GM12801 (cell line): ENCODE data around the gene GOLGA5.

ENCODE experiments used
- TF ChIP-seq, protein P1 (sequence below): IDR thresholded peaks from one replicate; pipeline ENCODE4 v1.5.1; 2011; ENCODE audit warnings: control low read depth; ENCODE audit not compliant: insufficient read length; ENCODE audit errors: extremely low read depth

The GOLGA5 gene

DNA sequence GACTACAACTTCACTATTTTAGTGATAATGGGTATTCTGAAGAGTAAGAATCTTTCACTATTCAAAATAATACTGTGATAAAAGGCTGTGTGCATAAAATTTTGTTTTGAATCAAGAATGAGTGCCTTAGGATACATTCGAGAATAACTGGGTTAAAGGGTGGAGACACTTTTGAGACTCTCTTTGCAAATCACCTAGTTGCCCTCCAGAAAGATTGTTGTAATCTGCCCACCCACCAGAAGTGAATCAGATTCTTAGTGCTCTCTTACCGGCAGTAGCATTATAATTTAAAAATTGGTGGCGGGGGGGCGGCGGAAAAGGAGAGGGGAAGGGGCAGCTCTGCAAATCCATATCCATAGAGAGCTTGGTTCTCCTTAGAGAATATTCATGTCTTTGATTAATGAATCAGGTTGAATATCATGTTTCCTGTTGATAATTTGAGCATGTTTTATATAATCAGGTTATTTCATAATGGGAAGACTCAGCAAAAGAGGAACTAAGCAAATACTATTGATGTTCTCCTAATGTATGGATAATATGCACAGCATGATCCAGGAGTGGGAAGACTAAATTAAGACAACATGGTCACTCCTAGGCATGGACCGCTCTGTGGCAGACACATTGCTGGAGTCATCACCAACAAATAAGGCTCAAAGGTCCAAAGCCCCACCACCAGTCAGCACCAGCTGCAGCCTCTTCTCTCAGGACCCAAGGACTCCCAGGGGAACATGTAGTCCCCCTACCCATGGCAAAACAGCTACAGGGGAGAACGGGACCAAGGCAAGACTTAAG is 66.1 kb downstream of the GOLGA5 start:
- TF ChIP-seq, protein P1, sequence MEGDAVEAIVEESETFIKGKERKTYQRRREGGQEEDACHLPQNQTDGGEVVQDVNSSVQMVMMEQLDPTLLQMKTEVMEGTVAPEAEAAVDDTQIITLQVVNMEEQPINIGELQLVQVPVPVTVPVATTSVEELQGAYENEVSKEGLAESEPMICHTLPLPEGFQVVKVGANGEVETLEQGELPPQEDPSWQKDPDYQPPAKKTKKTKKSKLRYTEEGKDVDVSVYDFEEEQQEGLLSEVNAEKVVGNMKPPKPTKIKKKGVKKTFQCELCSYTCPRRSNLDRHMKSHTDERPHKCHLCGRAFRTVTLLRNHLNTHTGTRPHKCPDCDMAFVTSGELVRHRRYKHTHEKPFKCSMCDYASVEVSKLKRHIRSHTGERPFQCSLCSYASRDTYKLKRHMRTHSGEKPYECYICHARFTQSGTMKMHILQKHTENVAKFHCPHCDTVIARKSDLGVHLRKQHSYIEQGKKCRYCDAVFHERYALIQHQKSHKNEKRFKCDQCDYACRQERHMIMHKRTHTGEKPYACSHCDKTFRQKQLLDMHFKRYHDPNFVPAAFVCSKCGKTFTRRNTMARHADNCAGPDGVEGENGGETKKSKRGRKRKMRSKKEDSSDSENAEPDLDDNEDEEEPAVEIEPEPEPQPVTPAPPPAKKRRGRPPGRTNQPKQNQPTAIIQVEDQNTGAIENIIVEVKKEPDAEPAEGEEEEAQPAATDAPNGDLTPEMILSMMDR, result no peak

DNA sequence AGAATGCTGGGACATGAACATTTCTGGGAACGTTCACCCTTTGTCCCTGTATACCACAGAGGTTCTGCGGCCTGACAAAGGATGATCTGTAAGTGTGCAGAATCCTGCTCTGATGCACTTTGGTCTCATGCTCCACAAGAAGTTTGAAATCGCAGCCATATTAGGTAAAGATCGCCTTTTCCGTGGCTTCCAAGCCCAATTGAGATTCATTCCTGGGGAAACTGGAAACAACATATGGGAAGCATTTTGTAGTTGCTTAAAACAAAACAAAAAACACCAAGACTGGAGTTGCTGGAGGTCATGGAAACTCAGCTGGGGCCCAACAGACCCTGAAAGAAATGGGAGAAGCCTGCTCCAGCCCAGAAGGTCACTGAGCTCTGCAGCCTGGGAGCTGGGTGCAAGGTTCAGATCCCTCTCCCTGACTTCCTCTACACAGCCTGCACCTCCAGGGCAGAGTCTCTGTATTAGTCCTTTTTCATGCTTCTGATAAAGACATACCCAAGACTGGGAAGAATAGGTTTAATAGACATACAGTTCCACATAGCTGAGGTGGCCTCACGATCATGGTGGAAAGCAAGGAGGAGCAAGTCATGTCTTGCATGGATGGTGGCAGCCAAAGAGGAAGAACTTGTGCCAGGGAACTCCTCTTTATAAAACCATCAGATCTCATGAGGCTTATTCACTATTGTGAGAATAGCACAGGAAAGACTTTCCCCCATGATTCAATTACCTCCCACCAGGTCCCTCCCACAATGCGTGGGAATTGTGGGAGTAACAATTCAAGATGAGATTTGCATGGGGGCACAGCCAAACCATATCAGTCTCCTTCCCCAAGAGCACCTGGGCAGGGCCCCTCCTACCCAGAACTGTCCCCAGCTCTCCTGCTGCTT is 68.0 kb downstream of the GOLGA5 start:
- TF ChIP-seq, protein P1, result no peak

DNA sequence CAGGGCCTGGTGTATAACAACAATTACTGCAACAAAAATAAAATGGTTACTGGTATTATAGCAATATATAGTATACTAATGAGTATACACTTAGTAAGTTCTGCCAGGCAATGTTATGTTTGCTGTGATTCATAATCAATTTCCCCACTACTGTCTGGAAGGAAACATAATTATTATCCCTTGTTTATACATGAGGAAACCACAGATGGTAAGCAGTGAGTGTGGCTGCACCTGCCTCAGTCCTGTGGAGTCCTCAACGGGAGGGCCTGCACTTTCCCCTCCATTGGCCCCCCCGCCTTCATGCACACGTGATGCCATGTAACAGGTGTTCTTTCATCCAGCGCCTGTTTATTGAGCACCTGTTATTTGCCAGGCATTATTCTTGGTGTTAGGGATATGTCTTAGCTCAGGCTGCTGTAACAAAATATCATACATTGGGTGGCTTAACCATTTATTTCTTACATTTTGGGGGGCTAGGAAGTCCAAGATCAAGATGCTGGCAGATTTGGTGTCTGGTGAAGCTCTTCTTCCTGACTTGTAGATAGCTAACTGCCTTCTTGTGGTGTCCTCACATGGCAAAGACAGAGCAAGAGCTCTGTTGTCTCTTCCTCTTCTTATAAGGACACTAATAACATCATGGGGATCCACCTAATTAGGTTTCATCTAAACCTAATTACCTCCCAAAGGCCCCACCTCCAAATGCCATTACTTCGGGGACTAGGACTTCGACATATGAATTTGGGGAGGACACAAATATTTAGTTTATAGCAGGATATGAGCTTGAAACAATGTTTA is 69.4 kb downstream of the GOLGA5 start:
- TF ChIP-seq, protein P1, result no peak

DNA sequence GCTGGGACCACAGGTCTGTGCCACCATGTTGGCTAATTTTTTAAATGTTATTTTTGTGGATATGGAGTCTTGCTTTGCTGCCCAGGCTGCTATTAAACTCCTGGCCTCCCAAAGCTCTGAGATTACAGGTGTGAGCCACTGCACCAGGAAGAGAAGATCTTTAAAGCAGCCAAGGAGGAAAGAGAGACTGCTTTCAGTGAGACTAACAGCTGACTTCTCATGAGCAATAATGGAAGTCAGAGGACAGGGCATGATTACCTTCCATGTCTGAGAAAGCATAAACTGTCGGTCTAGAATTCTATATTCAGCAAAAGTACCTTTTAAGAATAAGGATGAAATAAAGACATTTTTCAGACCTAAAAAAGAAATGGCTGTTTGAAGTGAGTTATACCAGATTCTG is 71.6 kb downstream of the GOLGA5 start:
- TF ChIP-seq, protein P1, result no peak

DNA sequence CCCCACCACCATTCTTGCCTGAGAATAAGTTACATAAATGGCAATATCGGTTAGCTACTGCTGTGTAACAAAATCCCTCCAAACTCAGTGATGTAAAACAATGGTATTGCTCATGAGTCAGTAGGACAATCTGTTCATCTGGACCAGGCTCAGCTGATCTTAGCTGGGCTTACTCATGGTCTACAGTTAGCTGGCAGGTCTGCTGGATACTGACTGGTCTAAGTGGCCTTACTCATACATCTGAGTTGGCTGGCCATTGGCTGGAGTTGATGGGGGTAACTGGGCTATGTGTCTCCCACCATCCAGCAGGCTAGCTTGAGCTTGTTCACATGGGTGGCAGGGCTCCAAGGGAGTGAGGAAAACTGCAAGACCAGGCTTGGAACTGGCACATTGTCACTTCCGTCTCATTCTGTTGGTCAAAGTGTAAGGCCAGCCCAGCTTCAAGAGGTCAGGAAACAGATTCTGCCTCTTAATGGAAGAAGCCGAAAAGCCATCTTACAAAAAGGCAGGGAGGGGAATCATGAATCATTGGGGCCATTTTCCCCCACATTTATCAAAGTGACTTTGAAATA is 72.2 kb downstream of the GOLGA5 start:
- TF ChIP-seq, protein P1, result no peak

DNA sequence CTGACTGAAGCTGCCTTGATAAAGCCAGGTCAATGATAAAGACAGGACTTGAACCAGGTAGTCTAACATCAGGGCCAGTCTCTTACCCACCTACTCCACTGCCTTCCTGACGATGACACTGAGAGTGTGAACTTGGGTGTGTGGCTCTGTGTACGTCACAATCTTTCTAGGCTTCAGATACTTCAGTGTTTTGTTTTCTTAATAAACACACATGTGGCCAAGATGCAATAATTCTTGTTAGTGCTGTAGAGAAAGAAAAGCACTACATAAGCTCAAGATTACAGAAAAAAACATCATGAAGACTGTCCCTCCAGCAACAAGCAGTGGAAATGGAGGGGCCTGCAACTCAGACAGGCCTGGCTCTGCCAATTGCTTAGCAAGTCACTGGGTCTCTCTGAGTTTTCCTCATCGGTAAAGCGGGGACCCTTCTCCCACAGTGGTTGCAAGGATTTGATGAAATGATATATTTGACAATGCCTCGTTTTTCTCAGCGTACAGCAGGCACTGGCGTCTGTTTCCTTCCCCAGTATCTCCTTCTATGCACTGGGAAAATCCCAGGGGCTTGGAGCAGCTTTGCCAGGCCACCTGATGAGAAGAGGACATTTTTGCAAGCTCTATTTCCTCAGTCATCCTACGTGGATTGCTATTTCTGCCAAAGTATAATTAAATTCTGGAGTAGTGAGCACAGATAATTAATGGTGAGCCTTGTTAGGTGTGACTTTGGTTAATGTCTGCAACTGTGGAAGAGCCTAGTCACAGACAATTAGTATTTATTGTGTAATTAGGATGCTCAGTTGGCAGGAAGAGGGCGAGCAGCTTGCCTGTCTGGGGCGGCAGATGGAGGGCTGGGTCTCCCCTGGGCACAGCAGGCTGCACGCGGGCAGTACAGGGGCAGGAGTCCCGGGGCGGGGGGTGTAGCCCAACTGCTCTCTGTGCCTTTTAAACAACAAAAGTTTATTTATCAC is 73.1 kb downstream of the GOLGA5 start:
- TF ChIP-seq, protein P1, result no peak
